ENCODE data around the gene CDKN2B-AS1.

The CDKN2B-AS1 gene

GRCh38 chr9:22165144-22165543, 170.6 kb downstream of the CDKN2B-AS1 start:
- no peak for DNase-seq (ENCODE audit: low spot score)
- no peak for TF ChIP-seq CTCF (IDR thresholded peaks at IDR 0.05)

GRCh38 chr9:22169243-22169642, 174.7 kb downstream of the CDKN2B-AS1 start:
- TF ChIP-seq CTCF (IDR thresholded peaks at IDR 0.05), result no peak
- no peak overlapping the region for H3K27ac ChIP-seq
- DNase-seq (ENCODE audit: low spot score), result no peak
- no peak overlapping the region for H3K4me3 ChIP-seq

More at GRCh38 chr9:22165144-22165543, 170.6 kb downstream of the CDKN2B-AS1 start:
- H3K4me3 ChIP-seq, result no peak overlapping the region
- no peak overlapping the region for H3K27ac ChIP-seq

- TF ChIP-seq CTCF (IDR thresholded peaks at IDR 0.05), result no peak
- no peak overlapping the region for H3K4me3 ChIP-seq
- no peak for DNase-seq (ENCODE audit: low spot score)
- no peak overlapping the region for H3K27ac ChIP-seq
These were observed 175.3 kb downstream of the CDKN2B-AS1 start for GRCh38 chr9:22169727-22170503.

Data from coronary artery (tissue), 2 donors.